Neural cell (in vitro differentiated cells): ENCODE measurements around the gene FOXF2. TPM values are rescaled to one million over a fixed set of nuclear protein-coding genes. Genes with fewer than 3 reads are reported as not detected.

Experiments
- H2AFZ ChIP-seq: fragments of 200-600, 300-800 bp; sonication (generic), shearing (Covaris generic); 2 replicates; pipeline ENCODE4 v1.6.0; 2014; ENCODE audit warnings: low read depth, mild to moderate bottlenecking, antibody characterized with exemption, low read length, moderate library complexity
- H3F3A ChIP-seq: fragments of 200-600 bp; shearing (Covaris generic); 2 replicates; pipeline ENCODE4 v1.6.1; 2016; ENCODE audit warnings: mild to moderate bottlenecking, moderate library complexity, mixed read lengths, antibody characterized with exemption, low read length; ENCODE audit not compliant: insufficient read depth, poor library complexity, severe bottlenecking
- H3K27ac ChIP-seq: fragments of 200-600, 300-800 bp; sonication (generic), shearing (Covaris generic); 2 replicates; pipeline ENCODE4 v1.5.1; 2014; ENCODE audit warnings: mild to moderate bottlenecking, low read length, moderate library complexity
- H3K27me3 ChIP-seq: fragments of 300-800, 200-600 bp; sonication (generic), shearing (Covaris generic); 2 replicates; pipeline ENCODE4 v1.6.0; 2014; ENCODE audit warnings: mild to moderate bottlenecking, low read depth, low read length, moderate library complexity; ENCODE audit not compliant: insufficient read depth
- H3K36me3 ChIP-seq: fragments of 300-800, 200-600 bp; sonication (generic), shearing (Covaris generic); 2 replicates; pipeline ENCODE4 v1.5.1; 2014; ENCODE audit warnings: mild to moderate bottlenecking, antibody characterized with exemption, low read length, moderate library complexity; ENCODE audit not compliant: insufficient read depth
- H3K4me2 ChIP-seq: fragments of 300-800, 200-600 bp; sonication (generic), shearing (Covaris generic); 2 replicates; pipeline ENCODE4 v1.6.0; 2014; ENCODE audit warnings: mild to moderate bottlenecking, low read length
- H3K4me3 ChIP-seq: fragments of 300-800, 200-600 bp; sonication (generic), shearing (Covaris generic); 2 replicates; pipeline ENCODE4 v1.5.1; 2014; ENCODE audit warnings: mild to moderate bottlenecking, low read length, moderate library complexity
- H3K79me2 ChIP-seq: fragments of 200-600 bp; shearing (Covaris generic); replicated peaks from 2 replicates; pipeline ENCODE4 v1.6.0; 2014; ENCODE audit warnings: mild to moderate bottlenecking, low read length, moderate library complexity; ENCODE audit not compliant: insufficient read depth
- H3K9ac ChIP-seq: fragments of 300-800, 200-600 bp; sonication (generic), shearing (Covaris generic); 2 replicates; pipeline ENCODE4 v1.6.1; 2016; ENCODE audit warnings: mild to moderate bottlenecking, low read length, mixed read lengths
- H3K9me2 ChIP-seq: fragments of 200-600 bp; shearing (Covaris generic); 2 replicates; pipeline ENCODE4 v1.6.1; 2016; ENCODE audit warnings: mild to moderate bottlenecking, low read length, mixed read lengths; ENCODE audit not compliant: insufficient read depth
- H3K9me3 ChIP-seq: fragments of 200-600, 300-800 bp; sonication (generic), shearing (Covaris generic); 2 replicates; pipeline ENCODE4 v1.6.1; 2016; ENCODE audit warnings: mild to moderate bottlenecking, mixed run types, low read length, moderate library complexity, mixed read lengths
- H4K20me1 ChIP-seq: fragments of 200-600 bp; shearing (Covaris generic); 2 replicates; pipeline ENCODE4 v1.6.1; 2016; ENCODE audit warnings: mild to moderate bottlenecking, mixed run types; ENCODE audit not compliant: insufficient read depth
- CTCF ChIP-seq: fragments of 450-650 bp; IDR thresholded peaks from 2 replicates; pipeline ENCODE4 v1.5.1; 2014; ENCODE audit warnings: antibody characterized with exemption, mild to moderate bottlenecking, moderate library complexity; ENCODE audit not compliant: poor library complexity, severe bottlenecking
- EP300 ChIP-seq: fragments of 450-650 bp; conservative IDR thresholded peaks from 2 replicates; pipeline ENCODE4 v1.6.1; 2014; ENCODE audit warnings: antibody characterized with exemption, mild to moderate bottlenecking, moderate library complexity; ENCODE audit not compliant: poor library complexity, severe bottlenecking
- EZH2 ChIP-seq: fragments of 200-600, 300-800 bp; shearing (Covaris generic), sonication (generic); IDR thresholded peaks from 2 replicates; pipeline ENCODE4 v1.6.1; 2014; ENCODE audit warnings: antibody characterized with exemption, low read length, borderline replicate concordance, mild to moderate bottlenecking; ENCODE audit not compliant: insufficient read depth, poor library complexity, severe bottlenecking
- MXI1 ChIP-seq: fragments of 450-650 bp; conservative IDR thresholded peaks from 2 replicates; pipeline ENCODE4 v1.6.1; 2014; ENCODE audit warnings: antibody characterized with exemption, mild to moderate bottlenecking; ENCODE audit not compliant: poor library complexity, severe bottlenecking
- POLR2AphosphoS5 ChIP-seq: IDR thresholded peaks from 2 replicates; pipeline ENCODE4 v1.6.1; 2012
- RAD21 ChIP-seq: fragments of 450-650 bp; conservative IDR thresholded peaks from 2 replicates; pipeline ENCODE4 v1.6.1; 2014; ENCODE audit warnings: antibody characterized with exemption, mild to moderate bottlenecking, moderate library complexity
- REST ChIP-seq: IDR thresholded peaks from 2 replicates; pipeline ENCODE4 v1.6.1; 2012; ENCODE audit warnings: borderline replicate concordance
- SMC3 ChIP-seq: fragments of 450-650 bp; conservative IDR thresholded peaks from 2 replicates; pipeline ENCODE4 v1.6.1; 2014; ENCODE audit warnings: antibody characterized with exemption, mild to moderate bottlenecking, moderate library complexity; ENCODE audit not compliant: poor library complexity
- TAF1 ChIP-seq: IDR thresholded peaks from 2 replicates; pipeline ENCODE4 v1.6.1; 2012; ENCODE audit warnings: low read depth
- polyA plus RNA-seq: library from polyadenylated mRNA; depleted of rRNA; stranded (reverse); fragments of >200 nt; gene quantifications from 2 replicates; pipeline ENCODE4 v1.2.3, GENCODE V29; 2014

FOXF2 gene
- polyA plus RNA-seq, 1 donor from 2014 or later = not detected

DNA sequence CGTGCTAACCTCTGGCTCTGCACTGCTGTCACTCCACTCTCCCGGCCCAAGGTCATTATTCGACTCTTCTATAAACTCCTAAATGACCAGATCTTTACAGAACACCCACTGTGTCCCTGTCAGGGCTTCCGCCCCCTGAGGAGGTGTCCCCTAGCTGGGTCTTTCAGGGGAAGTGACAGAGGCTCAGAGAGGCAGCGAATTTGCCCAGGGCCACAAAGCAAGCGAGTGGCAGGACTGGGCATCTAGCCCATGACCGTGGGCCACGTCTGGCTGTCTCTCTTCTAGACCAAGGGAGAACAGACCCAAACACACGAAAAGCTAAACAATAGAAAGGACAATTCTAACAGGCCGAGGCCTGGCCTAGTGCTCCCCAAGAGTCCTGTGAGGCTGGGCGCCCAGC lies 27.4 kb downstream of the FOXF2 start:
- Histone ChIP-seq H3K27me3 (no peaks in the 10 kb centered on the region), H3K4me2 (no peak overlapping the region), H3K9me3 (no peaks in the 10 kb centered on the region), H3K79me2 (no peaks in the 10 kb centered on the region), H3K9me2 (no peaks in the 10 kb centered on the region), H4K20me1 (no peaks in the 10 kb centered on the region), H2AFZ (no peak overlapping the region), H3K27ac (no peak overlapping the region), H3F3A (no peaks in the 10 kb centered on the region), H3K9ac (no peak overlapping the region), H3K4me3 (no peak overlapping the region), H3K36me3 (no peaks in the 10 kb centered on the region)
- TF ChIP-seq POLR2AphosphoS5 (no peak), EP300 (no peak)

DNA sequence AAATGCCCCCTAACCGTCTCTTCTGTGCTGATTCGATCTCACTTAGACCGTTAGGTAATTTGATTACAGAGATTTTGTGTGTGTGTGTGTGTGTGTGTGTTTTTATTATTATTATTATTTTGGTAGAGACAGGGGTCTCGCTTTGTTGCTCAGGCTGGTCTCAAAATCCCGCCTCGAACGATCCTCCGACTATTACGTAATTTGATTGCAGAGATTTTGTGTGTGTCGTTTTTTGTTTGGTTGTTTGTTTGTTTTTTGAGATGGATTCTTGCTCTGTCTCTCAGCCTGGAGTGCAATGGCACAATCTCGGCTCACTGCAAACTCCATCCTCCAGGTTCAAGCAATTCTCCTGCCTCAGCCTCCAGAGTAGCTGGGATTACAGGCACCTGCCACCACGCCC lies 28.3 kb downstream of the FOXF2 start:
- H3F3A ChIP-seq = no peaks in the 10 kb centered on the region
- H3K27me3 ChIP-seq = no peaks in the 10 kb centered on the region
- no peaks in the 10 kb centered on the region for H4K20me1 ChIP-seq
- H3K4me3 ChIP-seq = no peak overlapping the region
- no peak overlapping the region for H3K9ac ChIP-seq
- TF ChIP-seq EZH2 (no peak), POLR2AphosphoS5 (no peak), SMC3 (no peak), MXI1 (no peak), RAD21 (no peak), CTCF (no peak), REST (no peak), EP300 (no peak), TAF1 (no peak)
- H3K9me3 ChIP-seq = no peaks in the 10 kb centered on the region
- no peak overlapping the region for H2AFZ ChIP-seq
- no peaks in the 10 kb centered on the region for H3K79me2 ChIP-seq
- no peaks in the 10 kb centered on the region for H3K9me2 ChIP-seq
- no peak overlapping the region for H3K27ac ChIP-seq
- H3K36me3 ChIP-seq = no peaks in the 10 kb centered on the region
- H3K4me2 ChIP-seq = no peak overlapping the region
